ENCODE data around the gene VILL. TPM values are rescaled to one million over a fixed set of nuclear protein-coding genes. Genes with fewer than 3 reads are reported as not detected.
A peak's percentile ranks its signal among the peaks of the same experiment; 100 is the strongest.

Gene VILL
- total RNA-seq, 1 donor from 2014 or later: 1.7 TPM

DNA sequence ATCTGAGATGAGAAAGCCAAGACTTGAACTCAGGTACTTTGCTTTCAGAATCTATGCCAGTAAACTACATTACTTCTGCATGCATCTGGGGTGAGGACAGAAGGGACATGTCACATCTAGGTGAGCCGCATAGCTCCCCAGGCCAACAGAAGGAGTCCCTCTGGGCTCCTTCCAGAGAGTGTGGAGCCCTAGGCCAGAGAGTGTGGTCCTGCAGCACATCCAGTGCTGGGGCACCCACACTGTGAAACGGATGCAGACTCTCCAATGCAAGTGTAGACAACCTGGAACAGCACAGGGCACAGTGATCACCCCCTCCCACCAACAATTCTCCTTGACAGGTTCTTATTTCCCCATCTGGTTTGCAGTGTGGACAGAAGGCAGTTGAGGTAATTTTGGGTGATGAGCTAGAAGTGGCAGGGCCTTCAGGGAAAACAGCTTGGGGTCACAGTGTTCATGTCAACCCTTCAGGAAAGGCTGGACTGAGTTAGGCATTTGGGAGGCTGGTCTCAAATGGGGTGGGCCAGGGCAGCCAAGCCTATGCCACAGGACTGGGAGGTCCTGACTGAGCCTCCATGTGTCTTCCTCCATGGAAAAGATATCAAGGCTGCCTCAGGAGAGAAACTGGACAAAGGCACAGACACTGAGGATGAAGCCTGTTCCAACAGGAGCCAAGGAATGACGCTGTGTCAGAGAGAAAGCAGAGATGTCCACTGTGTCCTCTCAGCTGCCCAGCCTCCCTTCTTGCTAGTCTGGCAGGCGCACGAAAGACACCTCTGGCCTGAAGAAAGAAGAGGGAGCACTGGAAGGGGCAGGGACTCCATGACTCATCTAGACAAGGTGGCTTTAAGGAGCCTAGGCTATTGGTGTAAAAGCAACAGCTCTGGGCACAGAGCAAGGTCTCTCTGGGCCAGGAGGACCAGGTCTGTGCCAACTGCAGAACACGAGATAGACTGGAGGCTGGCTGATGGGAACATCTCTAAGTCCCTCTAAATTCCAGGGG lies 37.2 kb downstream of the VILL start:
- no peak for DNase-seq (ENCODE audit: low spot score)
- no peak for TF ChIP-seq CTCF (IDR thresholded peaks at IDR 0.05)
- peaks cover 41% of the 10 kb centered on the region for H3K4me1 Mint-ChIP-seq (ENCODE audit: low read depth)
- no peaks in the 10 kb centered on the region for H3K9me3 Mint-ChIP-seq (ENCODE audit: low read depth)
- H3K4me3 Mint-ChIP-seq (ENCODE audit: unreplicated experiment): peak overlapping the region; percentile 61
- H3K27ac Mint-ChIP-seq (ENCODE audit: unreplicated experiment): peak overlapping the region; percentile 65
- no peaks in the 10 kb centered on the region for H3K27me3 Mint-ChIP-seq (ENCODE audit: low read depth)
- H3K36me3 Mint-ChIP-seq (ENCODE audit: low read depth): no peaks in the 10 kb centered on the region

- peaks cover 37% of the 10 kb centered on the region for H3K4me1 Mint-ChIP-seq (ENCODE audit: low read depth)
- peak overlapping the region; percentile 61 for H3K4me3 Mint-ChIP-seq (ENCODE audit: unreplicated experiment)
- H3K36me3 Mint-ChIP-seq (ENCODE audit: low read depth): no peaks in the 10 kb centered on the region
- H3K27ac Mint-ChIP-seq (ENCODE audit: unreplicated experiment): peak overlapping the region; percentile 65
- H3K27me3 Mint-ChIP-seq (ENCODE audit: low read depth): no peaks in the 10 kb centered on the region
- H3K9me3 Mint-ChIP-seq (ENCODE audit: low read depth): no peaks in the 10 kb centered on the region
- no peak for DNase-seq (ENCODE audit: low spot score)
- TF ChIP-seq CTCF (IDR thresholded peaks at IDR 0.05): no peak
Measured at GRCh38 chr3:38028621-38029361, 38.2 kb downstream of the VILL start.

DNA sequence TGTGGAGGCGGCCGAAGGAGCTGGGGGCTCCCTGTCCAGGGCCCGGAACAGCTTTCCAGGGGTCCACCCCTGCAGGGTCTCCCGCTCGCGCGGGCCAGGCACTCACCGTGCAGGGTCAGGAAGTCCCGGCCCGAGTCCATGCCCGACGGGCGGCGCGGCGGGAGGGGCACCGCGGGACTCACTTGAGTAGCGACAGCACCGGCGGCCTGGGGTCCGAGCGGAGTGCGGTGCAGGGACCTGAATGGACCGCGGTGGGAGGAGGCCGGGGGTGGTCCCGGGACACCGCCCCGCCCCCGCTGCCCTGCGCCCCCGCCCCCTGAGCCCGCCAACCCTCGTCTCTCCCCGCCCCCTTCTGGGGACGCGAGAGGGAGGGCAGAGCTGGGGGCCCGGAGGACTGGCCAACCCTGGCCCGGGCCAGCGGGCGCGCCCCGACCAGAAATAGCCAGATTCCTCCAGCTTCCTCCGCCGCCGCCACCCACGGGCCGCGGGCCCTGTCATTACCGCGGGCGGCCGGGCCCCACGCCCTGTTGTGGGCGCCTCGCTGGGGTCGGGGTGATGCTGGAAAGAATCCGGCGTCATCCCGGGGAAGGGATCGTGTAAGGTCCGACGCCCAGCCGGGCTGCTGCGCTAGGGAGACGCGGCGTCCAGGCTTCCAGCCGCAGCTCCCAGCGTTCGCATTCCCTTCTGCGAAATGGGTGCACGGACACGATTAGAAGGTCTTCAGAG lies 39.0 kb downstream of the VILL start, which contains the start of gene PLCD1:
TSS of gene PLCD1 (minus strand) at position 243 of the 726 bp plus-strand sequence. CDS start at position 140, 103 bp downstream.
- Mint-ChIP-seq H3K4me3 (ENCODE audit: unreplicated experiment) (peak within 1 kb of the TSS; percentile 69), H3K27me3 (ENCODE audit: low read depth) (no peaks in the 10 kb centered on the region), H3K27ac (ENCODE audit: unreplicated experiment) (peak within 1 kb of the TSS; percentile 94)

DNA sequence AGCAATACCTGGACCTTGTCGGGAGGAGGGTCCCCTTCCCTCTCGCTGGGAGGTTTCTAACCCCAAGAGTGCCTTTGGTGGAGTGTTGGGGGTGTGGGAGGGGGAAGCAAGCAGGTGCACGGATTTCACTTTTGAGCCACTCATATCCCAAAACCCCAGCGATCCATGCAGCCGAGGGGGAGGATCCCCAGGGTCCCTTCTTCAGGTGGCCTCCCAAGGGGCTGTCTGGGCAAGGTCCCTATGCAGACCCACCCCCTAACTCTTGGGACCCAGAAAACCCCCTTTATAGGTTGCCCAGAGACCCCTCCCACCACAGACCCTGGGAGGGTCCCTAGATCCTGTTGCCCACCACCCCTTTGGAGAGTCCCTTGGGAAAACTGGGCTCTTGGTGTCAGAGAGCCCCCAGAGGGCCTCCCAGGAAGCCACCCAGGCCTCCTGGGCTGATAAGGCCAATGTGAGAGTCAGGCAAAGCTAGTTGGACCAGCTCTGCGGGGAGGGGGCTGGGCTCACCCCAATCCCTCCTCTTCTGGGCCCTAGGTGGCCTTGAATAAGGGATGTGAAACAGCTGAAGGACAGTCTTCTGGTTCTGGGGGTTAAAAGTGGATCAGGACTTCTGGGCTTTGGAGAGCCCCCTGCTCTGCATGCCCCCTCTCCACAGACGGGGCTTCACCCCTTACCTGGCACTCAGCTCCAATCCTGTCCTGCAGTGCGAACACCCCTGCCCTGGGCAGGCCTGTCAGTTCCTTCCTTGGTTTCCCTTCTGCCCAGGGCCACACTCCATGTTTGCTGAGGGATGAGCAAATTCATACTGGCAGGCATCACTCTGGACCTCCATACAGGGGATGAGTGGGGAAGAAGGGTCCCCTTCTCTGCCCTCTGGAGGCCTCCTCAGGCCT lies 39.8 kb downstream of the VILL start:
- no peaks in the 10 kb centered on the region for H3K27me3 Mint-ChIP-seq (ENCODE audit: low read depth)
- TF ChIP-seq CTCF (IDR thresholded peaks at IDR 0.05): no peak
- peak overlapping the region; percentile 69 for H3K4me3 Mint-ChIP-seq (ENCODE audit: unreplicated experiment)
- H3K36me3 Mint-ChIP-seq (ENCODE audit: low read depth): no peaks in the 10 kb centered on the region
- peak overlapping the region; percentile 94 for H3K27ac Mint-ChIP-seq (ENCODE audit: unreplicated experiment)
- no peaks in the 10 kb centered on the region for H3K9me3 Mint-ChIP-seq (ENCODE audit: low read depth)
- peaks cover 31% of the 10 kb centered on the region for H3K4me1 Mint-ChIP-seq (ENCODE audit: low read depth)
- no peak for DNase-seq (ENCODE audit: low spot score)

More for the DNA sequence above, 39.0 kb downstream of the VILL start, which contains the start of gene PLCD1:
- Mint-ChIP-seq H3K4me1 (ENCODE audit: low read depth) (peaks cover 35% of the 10 kb centered on the region), H3K36me3 (ENCODE audit: low read depth) (no peaks in the 10 kb centered on the region), H3K9me3 (ENCODE audit: low read depth) (no peaks in the 10 kb centered on the region)
- TF ChIP-seq CTCF (IDR thresholded peaks at IDR 0.05): no peak
- DNase-seq (ENCODE audit: low spot score): peak; percentile 93
